NCI-H2029 (cell line): Measurements from ENCODE around the gene CLIC1.
"Not testable (repeated sequence)": the region's sequence is repeated elsewhere in the genome, so short reads cannot be mapped to it uniquely, and the experiment has no call there.

ENCODE experiments used
- DNase-seq: peaks from one replicate; lab custom pipeline; 2025; lab: John Stamatoyannopoulos, UW

Gene CLIC1

GRCh38 chr6:31722173-31722572 lies 14.2 kb downstream of the CLIC1 start:
- peak; percentile 4 for DNase-seq

GRCh38 chr6:31721351-31722020 lies 14.8 kb downstream of the CLIC1 start, which contains the start of gene LY6G6C:
LY6G6C (minus strand) TSS chr6:31721746; CDS start chr6:31721679, 67 bp downstream.
- no peak for DNase-seq

- DNase-seq = no peak
These were observed 16.0 kb downstream of the CLIC1 start for GRCh38 chr6:31720196-31720770.

- no peak for DNase-seq
These were observed 17.3 kb downstream of the CLIC1 start for GRCh38 chr6:31719001-31719400.

DNA sequence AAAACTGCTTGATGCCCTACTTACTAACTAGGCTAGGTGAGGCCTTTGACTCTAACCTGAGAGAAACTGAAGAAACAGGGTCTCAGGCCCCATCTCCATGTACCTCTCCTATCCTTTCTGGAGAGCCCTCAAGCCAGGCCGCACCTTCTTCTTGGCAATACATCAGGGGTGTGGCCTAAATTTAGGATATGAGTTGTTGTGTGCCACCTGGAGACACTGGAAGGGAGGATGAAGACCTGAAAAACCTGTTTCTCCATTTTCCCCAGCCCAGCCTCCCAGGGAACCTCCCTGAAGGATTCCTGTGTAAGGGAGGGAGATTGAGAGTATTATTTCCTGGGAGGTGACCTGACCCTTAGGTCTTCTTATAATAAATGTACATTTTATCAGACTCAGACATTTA lies 18.1 kb downstream of the CLIC1 start:
- DNase-seq = peak; percentile 74

GRCh38 chr6:31717499-31718222 lies 18.7 kb downstream of the CLIC1 start:
- no peak for DNase-seq

GRCh38 chr6:31715022-31715958 lies 21.0 kb downstream of the CLIC1 start, which contains the start of gene LY6G6D:
LY6G6D (plus strand) TSS chr6:31715348; CDS start chr6:31715356, 8 bp downstream.
- DNase-seq = no peak

- DNase-seq = no peak
These were observed 22.2 kb downstream of the CLIC1 start for GRCh38 chr6:31713991-31714684.

GRCh38 chr6:31713465-31713864 lies 22.9 kb downstream of the CLIC1 start:
- DNase-seq = no peak

GRCh38 chr6:31712296-31712695 lies 24.0 kb downstream of the CLIC1 start:
- no peak for DNase-seq

DNA sequence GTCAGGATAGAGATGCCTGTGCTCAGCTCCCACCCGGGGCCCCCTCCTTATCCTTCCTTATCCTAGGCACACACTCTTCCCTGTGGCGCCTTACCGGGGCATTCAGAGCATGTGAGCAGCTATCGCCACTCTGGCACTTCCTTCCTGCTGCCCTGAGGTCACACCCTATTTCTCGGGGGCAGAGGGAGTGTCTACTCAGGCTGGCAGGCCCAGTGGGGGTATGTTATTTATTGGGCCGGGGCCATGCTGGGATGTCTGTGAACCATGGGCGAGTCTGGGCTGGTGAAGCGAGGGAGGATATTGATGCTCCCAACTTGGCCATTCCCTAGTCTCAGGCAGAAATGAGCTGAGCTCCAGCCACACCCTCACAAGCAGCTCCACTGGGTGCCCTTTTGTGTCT lies 25.1 kb downstream of the CLIC1 start:
- DNase-seq = no peak

DNA sequence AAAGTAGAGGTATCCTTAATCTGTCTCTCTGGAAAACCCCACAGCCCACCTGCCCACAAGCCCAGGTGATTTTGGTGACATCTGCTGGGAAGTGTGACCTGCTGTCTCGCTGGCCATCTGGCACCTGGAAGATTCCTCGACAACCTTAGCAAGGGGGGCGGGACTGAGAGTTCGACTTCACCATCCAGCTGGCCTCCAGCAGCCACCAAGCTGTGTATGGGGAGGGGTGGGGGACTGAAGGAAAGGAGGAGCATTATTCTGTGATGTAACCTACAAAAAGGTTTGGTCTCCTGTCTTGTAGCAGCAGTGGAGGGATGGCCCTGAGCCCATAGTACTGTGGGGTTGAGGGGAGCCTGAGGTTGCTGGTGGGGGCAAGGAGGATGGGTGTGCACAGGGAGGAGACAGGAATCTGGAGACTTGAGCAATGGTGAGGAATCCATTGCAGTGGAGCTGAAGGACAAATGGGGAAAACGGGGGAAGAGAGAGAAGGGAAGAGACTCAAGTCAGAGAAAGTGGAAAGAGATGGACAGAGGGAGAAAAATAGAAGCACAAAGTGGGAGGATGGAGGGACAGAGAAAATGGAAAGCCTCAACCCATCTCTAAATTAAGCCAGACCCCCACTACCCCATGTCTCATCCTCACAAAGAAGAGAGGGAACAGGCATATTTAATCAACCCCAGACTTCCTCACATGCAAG lies 25.7 kb downstream of the CLIC1 start:
- DNase-seq = no peak

GRCh38 chr6:31709157-31709556 lies 27.2 kb downstream of the CLIC1 start:
- not testable (repeated sequence) for DNase-seq

DNA sequence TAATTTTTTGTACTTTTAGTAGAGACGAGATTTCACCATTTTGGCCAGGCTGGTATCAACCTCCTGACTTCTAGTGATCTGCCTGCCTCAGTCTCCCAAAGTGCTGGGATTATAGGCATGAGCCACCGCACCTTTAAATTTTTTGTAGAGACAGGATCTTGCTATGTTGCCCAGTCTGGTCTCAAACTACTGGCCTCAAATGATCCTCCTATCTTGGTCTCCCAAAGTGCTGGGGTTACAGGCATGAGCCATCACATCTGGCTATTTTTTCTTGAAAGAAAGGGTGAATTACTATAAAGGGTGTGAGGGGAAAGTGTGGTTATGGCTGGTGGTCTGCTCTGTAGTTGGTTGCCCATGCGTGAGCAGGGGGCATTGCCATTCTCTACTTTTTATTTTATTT lies 28.1 kb downstream of the CLIC1 start:
- DNase-seq = no peak

DNA sequence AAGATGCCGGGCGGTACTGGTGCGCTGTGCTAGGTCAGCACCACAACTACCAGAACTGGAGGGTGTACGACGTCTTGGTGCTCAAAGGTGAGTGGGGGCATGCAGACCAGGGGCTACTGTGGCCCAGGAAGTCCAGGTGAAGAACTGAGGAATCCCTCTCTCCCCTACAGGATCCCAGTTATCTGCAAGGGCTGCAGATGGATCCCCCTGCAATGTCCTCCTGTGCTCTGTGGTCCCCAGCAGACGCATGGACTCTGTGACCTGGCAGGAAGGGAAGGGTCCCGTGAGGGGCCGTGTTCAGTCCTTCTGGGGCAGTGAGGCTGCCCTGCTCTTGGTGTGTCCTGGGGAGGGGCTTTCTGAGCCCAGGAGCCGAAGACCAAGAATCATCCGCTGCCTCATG lies 28.6 kb downstream of the CLIC1 start:
- DNase-seq = no peak

- no peak for DNase-seq
These were observed 29.7 kb downstream of the CLIC1 start, which contains the start of gene LY6G6F for GRCh38 chr6:31706599-31706998. LY6G6F (plus strand) TSS chr6:31706866; CDS start chr6:31706907, 41 bp downstream.

GRCh38 chr6:31705931-31706330 lies 30.4 kb downstream of the CLIC1 start:
- DNase-seq = no peak

GRCh38 chr6:31702819-31703716 lies 33.3 kb downstream of the CLIC1 start, which contains the start of gene ABHD16A:
ABHD16A (minus strand) TSS chr6:31703324; CDS start chr6:31703281, 43 bp downstream.
- peak; percentile 95 for DNase-seq

GRCh38 chr6:31702405-31702818 lies 33.9 kb downstream of the CLIC1 start:
- no peak for DNase-seq
